ENCODE results near the gene ZNF841.
"Not testable (repeated sequence)": the region's sequence is repeated elsewhere in the genome, so short reads cannot be mapped to it uniquely, and the experiment has no call there.

ZNF841 gene

GRCh38 chr19:52095172-52096014, at the start of gene ZNF841:
TSS of gene ZNF841 (minus strand) at chr19:52095765. CDS start at chr19:52084801, 10,964 bp downstream.
- DNase-seq (ENCODE audit: low spot score), result peak; percentile 74

- DNase-seq (ENCODE audit: low spot score), result no peak
These were observed 46.5 kb upstream of the ZNF841 start for GRCh38 chr19:52142001-52142595.

GRCh38 chr19:52141203-52141602, 45.6 kb upstream of the ZNF841 start:
- no peak for DNase-seq (ENCODE audit: low spot score)

- no peak for DNase-seq (ENCODE audit: low spot score)
These were observed 44.6 kb upstream of the ZNF841 start for GRCh38 chr19:52140032-52140710.

GRCh38 chr19:52139252-52140031, 43.9 kb upstream of the ZNF841 start, which contains the start of gene ZNF616:
TSS of gene ZNF616 (minus strand) at chr19:52139938. CDS start at chr19:52130512, 9,426 bp downstream.
- DNase-seq (ENCODE audit: low spot score), result peak; percentile 94

GRCh38 chr19:52138983-52139251, 43.4 kb upstream of the ZNF841 start:
- no peak for DNase-seq (ENCODE audit: low spot score)

GRCh38 chr19:52138278-52138982, 42.9 kb upstream of the ZNF841 start:
- no peak for DNase-seq (ENCODE audit: low spot score)

GRCh38 chr19:52120286-52120685, 24.7 kb upstream of the ZNF841 start:
- no peak for DNase-seq (ENCODE audit: low spot score)

- DNase-seq (ENCODE audit: low spot score), result no peak
These were observed 20.0 kb upstream of the ZNF841 start for GRCh38 chr19:52115526-52116053.

- DNase-seq (ENCODE audit: low spot score), result no peak
These were observed 19.1 kb upstream of the ZNF841 start for GRCh38 chr19:52114691-52115090.

- no peak for DNase-seq (ENCODE audit: low spot score)
These were observed 17.1 kb upstream of the ZNF841 start for GRCh38 chr19:52112624-52113023.

- no peak for DNase-seq (ENCODE audit: low spot score)
These were observed 15.2 kb upstream of the ZNF841 start for GRCh38 chr19:52110780-52111179.

GRCh38 chr19:52102782-52103181, 7.2 kb upstream of the ZNF841 start:
- DNase-seq (ENCODE audit: low spot score), result no peak

- no peak for DNase-seq (ENCODE audit: low spot score)
These were observed 6.4 kb upstream of the ZNF841 start for GRCh38 chr19:52101866-52102562.

GRCh38 chr19:52099497-52100138, 4.1 kb upstream of the ZNF841 start:
- DNase-seq (ENCODE audit: low spot score), result no peak

GRCh38 chr19:52096416-52096815, 851 bp upstream of the ZNF841 start:
- not testable (repeated sequence) for DNase-seq (ENCODE audit: low spot score)

GRCh38 chr19:52094526-52095130, 937 bp downstream of the ZNF841 start:
- DNase-seq (ENCODE audit: low spot score), result no peak

- no peak for DNase-seq (ENCODE audit: low spot score)
These were observed 9.1 kb downstream of the ZNF841 start for GRCh38 chr19:52086481-52086880.

- no peak for DNase-seq (ENCODE audit: low spot score)
These were observed 25.1 kb downstream of the ZNF841 start for GRCh38 chr19:52070496-52070895.

- DNase-seq (ENCODE audit: low spot score), result no peak
These were observed 25.9 kb downstream of the ZNF841 start for GRCh38 chr19:52069653-52070052.
